Stimulated activated naive CD4-positive, alpha-beta T cell treated with Interleukin-2 at 50 U/mL for 16 hours (primary cell): ENCODE data around the gene DRG1.
A peak's percentile ranks its signal among the peaks of the same experiment; 100 is the strongest.
"Not testable (repeated sequence)": the region's sequence is repeated elsewhere in the genome, so short reads cannot be mapped to it uniquely, and the experiment has no call there.

Source experiments
- DNase-seq: peaks from one replicate; lab custom pipeline; 2025; lab: John Stamatoyannopoulos, UW

The DRG1 gene

GRCh38 chr22:31399211-31400022, at the start of gene DRG1:
TSS of gene DRG1 (plus strand) at chr22:31399604. CDS start at chr22:31399684, 80 bp downstream.
- DNase-seq, result peak; percentile 97

- DNase-seq, result no peak
These were observed 49.4 kb upstream of the DRG1 start for GRCh38 chr22:31349960-31350359.

GRCh38 chr22:31350410-31350863, 49.0 kb upstream of the DRG1 start:
- no peak for DNase-seq

- no peak for DNase-seq
These were observed 44.9 kb upstream of the DRG1 start for GRCh38 chr22:31354515-31354914.

GRCh38 chr22:31360029-31360428, 39.4 kb upstream of the DRG1 start:
- no peak for DNase-seq

GRCh38 chr22:31361743-31362142, 37.7 kb upstream of the DRG1 start:
- no peak for DNase-seq

GRCh38 chr22:31363885-31364465, 35.4 kb upstream of the DRG1 start:
- DNase-seq, result no peak

GRCh38 chr22:31367426-31367825, 32.0 kb upstream of the DRG1 start:
- DNase-seq, result no peak

- DNase-seq, result no peak
These were observed 21.8 kb upstream of the DRG1 start for GRCh38 chr22:31377612-31378011.

GRCh38 chr22:31378123-31378522, 21.3 kb upstream of the DRG1 start:
- DNase-seq, result no peak

GRCh38 chr22:31378651-31379050, 20.8 kb upstream of the DRG1 start:
- DNase-seq, result not testable (repeated sequence)

GRCh38 chr22:31393893-31394292, 5.5 kb upstream of the DRG1 start:
- no peak for DNase-seq

GRCh38 chr22:31394326-31394725, 5.1 kb upstream of the DRG1 start:
- DNase-seq, result no peak

- DNase-seq, result no peak
These were observed 1.2 kb upstream of the DRG1 start for GRCh38 chr22:31398231-31398630.

- no peak for DNase-seq
These were observed 606 bp downstream of the DRG1 start for GRCh38 chr22:31400023-31400397.

GRCh38 chr22:31402350-31402749, 2.9 kb downstream of the DRG1 start:
- not testable (repeated sequence) for DNase-seq

- DNase-seq, result no peak
These were observed 26.1 kb downstream of the DRG1 start for GRCh38 chr22:31425331-31426050.

- DNase-seq, result no peak
These were observed 32.5 kb downstream of the DRG1 start for GRCh38 chr22:31431950-31432349.

GRCh38 chr22:31436132-31436531, 36.7 kb downstream of the DRG1 start:
- no peak for DNase-seq

GRCh38 chr22:31439808-31440207, 40.4 kb downstream of the DRG1 start:
- DNase-seq, result no peak

GRCh38 chr22:31440681-31441080, 41.3 kb downstream of the DRG1 start:
- no peak for DNase-seq

GRCh38 chr22:31441652-31442051, 42.2 kb downstream of the DRG1 start:
- DNase-seq, result no peak
